HG02759 (cell line): ENCODE results near the gene LPXN.

ENCODE experiments used
- ATAC-seq: cut with Tn5 transposase; IDR thresholded peaks from one replicate; pipeline ENCODE4 v1.9.1; 2021; ENCODE audit warnings: mild to moderate bottlenecking, moderate library complexity; ENCODE audit not compliant: unreplicated experiment

LPXN gene

GRCh38 chr11:58575377-58576020, at the start of gene LPXN:
Gene LPXN (minus strand): TSS chr11:58575856. CDS start chr11:58575772, 84 bp downstream.
- ATAC-seq = no peak

GRCh38 chr11:58625086-58625485, 49.4 kb upstream of the LPXN start:
- no peak for ATAC-seq

- ATAC-seq = no peak
Measured at GRCh38 chr11:58622344-58622743, 46.7 kb upstream of the LPXN start, which contains the start of gene CNTF. Gene CNTF (plus strand): TSS chr11:58622665. CDS start chr11:58622753, 88 bp downstream.

- ATAC-seq = no peak
Measured at GRCh38 chr11:58621586-58622262, 46.1 kb upstream of the LPXN start.

- no peak for ATAC-seq
Measured at GRCh38 chr11:58617976-58618557, 42.4 kb upstream of the LPXN start.

GRCh38 chr11:58616594-58616993, 40.9 kb upstream of the LPXN start:
- no peak for ATAC-seq

GRCh38 chr11:58615559-58615958, 39.9 kb upstream of the LPXN start:
- ATAC-seq = no peak

- ATAC-seq = no peak
Measured at GRCh38 chr11:58613228-58613627, 37.6 kb upstream of the LPXN start.

- ATAC-seq = no peak
Measured at GRCh38 chr11:58609723-58610122, 34.1 kb upstream of the LPXN start.

GRCh38 chr11:58608331-58608730, 32.7 kb upstream of the LPXN start:
- ATAC-seq = no peak

GRCh38 chr11:58606930-58607714, 31.5 kb upstream of the LPXN start:
- ATAC-seq = no peak

GRCh38 chr11:58600510-58600909, 24.9 kb upstream of the LPXN start:
- ATAC-seq = no peak

- no peak for ATAC-seq
Measured at GRCh38 chr11:58597486-58598144, 22.0 kb upstream of the LPXN start.

GRCh38 chr11:58596621-58597020, 21.0 kb upstream of the LPXN start:
- no peak for ATAC-seq

- no peak for ATAC-seq
Measured at GRCh38 chr11:58594826-58595225, 19.2 kb upstream of the LPXN start.

GRCh38 chr11:58592760-58593472, 17.3 kb upstream of the LPXN start:
- no peak for ATAC-seq

GRCh38 chr11:58591659-58592058, 16.0 kb upstream of the LPXN start:
- no peak for ATAC-seq

GRCh38 chr11:58586998-58587397, 11.3 kb upstream of the LPXN start:
- ATAC-seq = no peak

- ATAC-seq = no peak
Measured at GRCh38 chr11:58582437-58582836, 6.8 kb upstream of the LPXN start.

GRCh38 chr11:58580311-58580710, 4.7 kb upstream of the LPXN start:
- ATAC-seq = no peak
